GM12891 (cell line): ENCODE data around the gene AP3B2.
"Not testable (repeated sequence)": the region's sequence is repeated elsewhere in the genome, so short reads cannot be mapped to it uniquely, and the experiment has no call there.

Source experiments
- POLR2A ChIP-seq: IDR thresholded peaks from 2 replicates; pipeline ENCODE4 v1.6.1; 2011; ENCODE audit warnings: low read depth, low read length, control low read depth
- POLR2AphosphoS5 ChIP-seq: IDR thresholded peaks from 2 replicates; pipeline ENCODE4 v1.6.1; 2011; ENCODE audit warnings: low read depth, low read length, control low read depth
- TAF1 ChIP-seq: IDR thresholded peaks from 2 replicates; pipeline ENCODE4 v1.6.1; 2011; ENCODE audit warnings: low read depth, low read length, control low read depth

- TF ChIP-seq POLR2AphosphoS5, TAF1, POLR2A: not testable (repeated sequence)
These were observed 3.8 kb downstream of the AP3B2 start for GRCh38 chr15:82705856-82706255.
